NCI-H526 treated with DMSO at 0.1 percent for 48 hours (cell line): ENCODE data around the gene RNF181.
"Not testable (repeated sequence)": the region's sequence is repeated elsewhere in the genome, so short reads cannot be mapped to it uniquely, and the experiment has no call there.

Experiments used
- DNase-seq: peaks from one replicate; lab custom pipeline; 2025; lab: John Stamatoyannopoulos, UW

The RNF181 gene

GRCh38 chr2:85614757-85615156 is 19.2 kb downstream of the RNF181 start:
- DNase-seq = not testable (repeated sequence)

GRCh38 chr2:85615413-85615728 is 19.8 kb downstream of the RNF181 start:
- no peak for DNase-seq

GRCh38 chr2:85617723-85618122 is 22.2 kb downstream of the RNF181 start:
- DNase-seq = not testable (repeated sequence)

- DNase-seq = no peak
These were observed 24.1 kb downstream of the RNF181 start for GRCh38 chr2:85619617-85620016.

- DNase-seq = no peak
These were observed 25.8 kb downstream of the RNF181 start for GRCh38 chr2:85621338-85621737.

- DNase-seq = no peak
These were observed 28.4 kb downstream of the RNF181 start for GRCh38 chr2:85623991-85624390.

- DNase-seq = no peak
These were observed 33.1 kb downstream of the RNF181 start for GRCh38 chr2:85628658-85629057.

- DNase-seq = no peak
These were observed 35.8 kb downstream of the RNF181 start for GRCh38 chr2:85631316-85631715.

- no peak for DNase-seq
These were observed 39.5 kb downstream of the RNF181 start for GRCh38 chr2:85635011-85635410.

GRCh38 chr2:85635636-85636035 is 40.1 kb downstream of the RNF181 start:
- DNase-seq = no peak

GRCh38 chr2:85642725-85643124 is 47.2 kb downstream of the RNF181 start:
- DNase-seq = no peak

GRCh38 chr2:85644909-85645308 is 49.4 kb downstream of the RNF181 start:
- DNase-seq = no peak

GRCh38 chr2:85646166-85646565 is 50.6 kb downstream of the RNF181 start:
- no peak for DNase-seq
